GM21390 (cell line): Measurements from ENCODE around the gene ZNF710.
A peak's percentile ranks its signal among the peaks of the same experiment; 100 is the strongest.

Experiments
- ATAC-seq: cut with Tn5 transposase; IDR thresholded peaks from one replicate; pipeline ENCODE4 v1.9.1; 2021; ENCODE audit not compliant: unreplicated experiment

The ZNF710 gene

GRCh38 chr15:90018216-90018831 lies 17.2 kb downstream of the ZNF710 start:
- ATAC-seq = no peak

DNA sequence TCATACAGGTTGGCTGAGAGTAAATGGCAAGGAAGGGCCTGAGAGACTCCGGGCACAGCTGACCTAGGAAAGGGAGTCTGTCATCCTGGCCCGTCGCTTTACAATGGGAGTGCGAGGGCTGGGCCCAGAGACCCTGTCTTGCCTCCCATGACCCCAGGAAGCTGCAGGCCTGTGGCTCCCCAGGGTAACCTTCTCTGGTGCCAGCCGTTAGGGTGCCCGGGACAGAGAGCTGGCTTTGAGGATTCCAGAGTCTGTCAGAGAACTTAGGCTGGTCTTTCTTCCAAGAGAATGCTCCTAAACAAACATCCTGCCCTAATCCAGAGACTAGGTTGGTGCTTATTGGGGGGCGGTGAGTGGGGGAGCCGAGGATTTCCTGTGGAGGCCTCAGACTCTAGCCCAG lies 18.5 kb downstream of the ZNF710 start:
- no peak for ATAC-seq

GRCh38 chr15:90020021-90020735 lies 19.1 kb downstream of the ZNF710 start:
- no peak for ATAC-seq

DNA sequence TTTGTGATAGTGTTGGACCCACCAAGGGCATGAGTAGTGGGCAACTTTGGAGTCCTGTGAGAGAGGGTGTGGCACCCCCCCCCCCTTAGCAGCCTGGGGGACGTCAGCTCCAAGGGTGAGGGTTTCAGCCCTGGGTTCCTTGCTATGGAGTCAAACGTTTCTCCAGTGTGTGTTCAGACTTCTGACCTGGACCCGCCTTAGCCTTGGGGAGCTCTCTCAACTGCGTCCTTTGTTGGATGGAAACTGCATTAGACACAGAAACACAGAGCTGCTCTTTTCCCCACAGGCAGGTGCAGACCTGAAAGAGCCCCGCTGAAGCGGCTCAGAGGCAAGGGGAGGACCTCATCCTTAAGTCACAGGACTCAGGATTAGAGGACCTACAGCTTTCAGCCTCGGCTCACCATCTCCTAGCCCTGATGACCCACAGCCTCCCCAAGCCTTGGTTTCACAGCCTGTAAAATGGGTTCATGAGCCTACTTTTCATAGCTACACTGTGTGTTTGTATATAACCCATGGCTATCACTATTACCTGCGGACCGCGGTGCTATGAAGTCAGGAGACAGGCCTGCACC lies 19.9 kb downstream of the ZNF710 start:
- no peak for ATAC-seq

GRCh38 chr15:90022345-90022744 lies 21.2 kb downstream of the ZNF710 start:
- ATAC-seq = no peak

- ATAC-seq = no peak
Observed at GRCh38 chr15:90022905-90023700, 22.0 kb downstream of the ZNF710 start.

DNA sequence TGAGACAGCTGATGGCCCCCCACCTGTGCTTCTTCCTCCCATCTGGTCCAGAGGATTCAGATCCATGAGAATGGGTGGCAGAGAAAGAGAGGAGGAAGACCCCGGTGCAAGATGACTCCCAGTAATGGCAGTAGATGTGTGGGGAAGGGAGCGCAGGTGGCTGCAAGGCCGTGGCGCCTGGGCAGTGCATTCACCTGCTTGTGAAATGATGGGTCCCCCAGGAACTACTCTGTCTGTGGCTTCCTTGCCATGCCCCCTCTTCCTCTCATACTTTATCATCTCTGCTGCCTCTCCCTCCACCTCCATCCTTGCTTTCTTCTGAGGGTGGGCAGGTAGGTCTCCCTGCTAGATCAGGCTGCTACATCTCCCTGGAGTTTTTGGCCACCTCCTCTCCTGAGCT lies 23.3 kb downstream of the ZNF710 start:
- no peak for ATAC-seq

GRCh38 chr15:90025489-90026033 lies 24.4 kb downstream of the ZNF710 start:
- no peak for ATAC-seq

- ATAC-seq = no peak
Observed at GRCh38 chr15:90028376-90028944, 27.3 kb downstream of the ZNF710 start.

DNA sequence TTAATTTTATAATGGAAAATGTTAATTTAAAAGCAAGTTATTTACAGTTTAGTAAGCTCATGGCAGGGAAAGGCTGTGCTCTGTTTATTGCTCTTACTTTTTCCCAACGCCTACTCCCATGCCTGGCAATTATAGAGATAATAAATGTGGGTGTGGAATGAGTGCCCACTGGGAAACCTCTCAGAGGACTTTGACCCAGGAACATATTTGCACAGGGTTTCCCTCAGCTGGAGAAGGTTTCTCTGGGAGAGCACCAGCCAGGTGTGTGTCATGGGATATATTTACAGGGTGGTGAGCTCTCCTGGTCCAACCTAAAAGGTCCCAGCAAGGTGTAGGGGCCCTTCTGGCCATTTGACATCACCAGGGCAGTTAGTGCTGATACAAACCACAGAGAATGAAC lies 27.9 kb downstream of the ZNF710 start:
- ATAC-seq = no peak

GRCh38 chr15:90030376-90030775 lies 29.3 kb downstream of the ZNF710 start:
- no peak for ATAC-seq

GRCh38 chr15:90031231-90031791 lies 30.2 kb downstream of the ZNF710 start:
- peak; percentile 95 for ATAC-seq

DNA sequence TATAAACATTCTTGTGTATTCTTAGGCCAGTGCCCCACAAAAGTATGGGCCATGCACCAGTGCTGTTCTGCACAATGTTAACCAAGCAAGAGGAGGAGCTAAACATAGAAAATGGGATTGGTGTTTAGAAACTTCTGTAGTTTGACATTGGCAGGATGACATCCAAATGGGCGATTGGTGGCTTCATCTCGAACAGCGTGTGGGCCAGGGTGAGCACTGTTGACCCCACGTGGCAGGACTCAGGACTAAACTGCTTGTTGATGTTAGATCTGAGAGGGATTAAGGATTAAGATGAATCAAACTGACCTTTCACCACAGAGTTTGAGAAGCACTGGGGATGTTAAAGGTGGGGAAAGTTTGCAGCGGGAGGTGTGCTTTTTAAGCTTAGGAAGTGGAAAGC lies 31.9 kb downstream of the ZNF710 start:
- no peak for ATAC-seq

- ATAC-seq = no peak
Observed at GRCh38 chr15:90033448-90033847, 32.3 kb downstream of the ZNF710 start.

DNA sequence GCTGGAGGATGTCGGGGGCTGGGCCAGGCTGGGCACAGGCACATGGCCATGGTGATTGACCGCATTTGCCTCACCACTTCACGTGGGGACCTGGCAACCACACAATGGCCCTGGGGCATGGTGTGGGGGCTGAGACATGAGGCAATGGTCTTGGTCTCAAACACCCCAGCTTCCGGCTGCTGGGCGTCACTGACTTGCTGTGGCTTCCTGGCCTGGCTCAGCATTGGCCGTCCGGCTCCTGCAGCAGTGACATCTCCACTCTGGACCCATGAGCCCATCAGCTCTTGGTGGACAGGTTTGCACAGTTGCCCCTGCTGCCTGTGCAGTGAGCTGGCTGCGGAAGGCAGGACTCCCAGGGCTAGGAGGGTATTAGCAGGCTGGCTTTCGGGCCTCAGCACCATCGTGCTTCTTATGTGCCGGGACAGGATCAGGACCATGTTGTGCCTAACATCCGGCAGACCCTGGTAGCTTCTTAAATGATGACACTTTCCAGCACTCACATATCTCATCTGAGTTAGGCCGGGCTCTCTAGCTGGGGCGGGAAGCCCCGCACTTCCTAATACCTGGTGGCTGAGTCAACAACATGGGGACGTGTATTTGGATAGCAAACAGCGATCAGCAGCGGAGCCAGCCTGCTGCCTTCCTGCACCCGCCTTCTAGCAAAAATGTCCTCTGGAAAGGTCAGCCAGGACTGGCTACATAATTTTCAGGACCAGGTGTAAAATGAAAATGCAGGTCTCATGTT lies 34.1 kb downstream of the ZNF710 start:
- no peak for ATAC-seq

DNA sequence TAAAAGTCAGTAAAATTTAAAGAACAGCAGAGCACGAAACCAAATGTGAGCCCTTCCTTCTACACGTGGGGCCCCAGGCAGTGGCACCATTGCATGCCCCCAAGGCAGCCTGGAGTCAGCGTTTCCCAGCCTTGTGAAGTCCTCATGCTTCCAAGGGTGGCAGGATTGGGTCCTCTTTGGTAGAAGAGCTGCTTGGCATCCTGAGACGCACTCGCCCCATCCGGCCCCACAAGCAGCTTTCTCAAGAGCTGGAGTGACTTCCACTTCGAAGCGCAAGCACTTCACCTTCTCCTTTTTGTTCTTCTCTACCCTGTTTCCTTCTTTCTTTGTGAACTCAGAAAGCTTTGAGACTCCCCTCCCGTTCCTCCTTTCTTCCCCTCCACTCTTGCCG lies 34.7 kb downstream of the ZNF710 start:
- ATAC-seq = no peak

DNA sequence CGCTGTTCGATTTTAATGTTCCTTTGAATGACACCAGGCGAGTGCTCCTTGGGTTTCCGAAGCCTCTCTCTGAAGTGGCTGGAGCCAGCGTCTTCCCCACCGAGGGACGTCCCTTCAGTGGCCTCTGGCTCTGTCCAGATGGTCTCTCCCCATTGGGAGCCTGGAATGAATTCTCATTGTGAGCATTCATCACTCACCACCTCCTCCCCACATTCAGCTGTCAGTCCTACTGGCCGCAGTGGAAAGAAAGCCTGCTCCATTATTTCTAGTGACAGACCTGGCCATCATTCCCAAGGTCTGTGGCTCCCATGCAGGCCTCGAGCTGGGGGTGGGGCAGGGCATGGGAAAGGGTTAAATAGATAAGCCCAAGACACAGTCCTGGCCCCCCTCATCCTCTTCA lies 35.2 kb downstream of the ZNF710 start:
- ATAC-seq = no peak

DNA sequence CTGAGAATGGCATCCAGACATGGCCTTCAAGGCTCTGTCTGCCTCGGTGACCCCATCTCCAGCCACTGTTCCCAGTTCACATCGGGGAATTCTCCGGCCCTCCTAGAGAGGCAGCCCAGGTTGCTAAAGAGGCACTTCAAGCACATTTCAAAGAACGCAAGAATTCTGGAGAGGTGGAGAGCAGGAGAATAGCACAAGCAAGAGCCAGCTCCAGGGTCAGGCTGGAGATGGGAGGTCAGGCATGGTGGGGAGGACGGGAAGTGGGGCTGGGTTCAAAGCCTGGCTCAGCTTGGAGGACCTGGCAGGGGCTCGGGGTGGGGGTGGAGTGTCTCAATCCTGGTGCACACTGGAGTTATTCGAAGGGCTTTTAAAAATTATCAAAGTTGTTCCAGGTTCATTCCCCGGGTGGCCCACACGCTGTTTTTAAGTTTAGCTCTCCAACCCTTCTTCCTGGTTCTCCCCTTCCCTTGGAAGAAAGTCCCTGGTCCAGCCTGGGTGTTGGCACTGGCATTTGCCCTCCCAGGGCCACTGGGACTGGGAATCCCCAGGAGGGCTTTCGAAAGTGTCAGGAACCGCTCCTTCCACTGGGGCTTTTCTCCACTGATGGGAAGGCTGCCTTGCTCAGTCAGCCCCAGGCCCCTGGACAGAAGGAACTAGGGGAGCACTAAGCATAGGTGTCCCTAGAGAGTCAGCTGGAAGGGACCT lies 35.8 kb downstream of the ZNF710 start:
- no peak for ATAC-seq

DNA sequence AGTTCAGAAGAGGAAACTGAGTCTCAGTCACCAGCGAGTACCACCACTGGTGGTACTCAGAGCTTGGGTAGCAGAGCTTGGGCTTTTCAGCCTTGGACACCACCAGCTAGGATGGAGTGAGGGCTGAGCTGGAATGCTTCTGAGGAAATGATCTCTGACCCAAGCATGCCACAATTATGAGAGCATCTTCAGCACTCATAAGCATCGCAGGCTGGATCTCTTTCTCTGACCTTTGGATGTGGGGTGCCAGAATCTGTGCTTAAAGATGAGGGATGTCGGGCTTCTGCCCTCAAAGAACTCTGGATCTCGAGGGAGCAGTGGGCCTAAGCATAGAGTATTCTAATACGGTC lies 36.4 kb downstream of the ZNF710 start:
- ATAC-seq = no peak
